ENCODE data around the gene MAGI1.

GRCh38 chr3:65379223-65379622 lies 659.5 kb downstream of the MAGI1 start:
- TF ChIP-seq POLR2A (IDR thresholded peaks at IDR 0.05) (no peak), CTCF (IDR thresholded peaks at IDR 0.05) (no peak)

All from breast epithelium (tissue), 3 donors.